ENCODE data around the gene TMPRSS15.

The TMPRSS15 gene

GRCh38 chr21:18235545-18235944 lies 168.0 kb downstream of the TMPRSS15 start:
- DNase-seq: no peak

- DNase-seq: no peak
Observed at GRCh38 chr21:18228060-18228739, 175.4 kb downstream of the TMPRSS15 start.

GRCh38 chr21:18222346-18222745 lies 181.2 kb downstream of the TMPRSS15 start:
- DNase-seq: no peak

- DNase-seq: no peak
Observed at GRCh38 chr21:18220498-18220897, 183.1 kb downstream of the TMPRSS15 start.

Measured in CD4-positive, alpha-beta T cell treated with Interleukin-4 for 4 hours (primary cell).